Mucosa of gallbladder (tissue), 1 donor: ENCODE results near the gene CHCHD6. TPM values are rescaled to one million over a fixed set of nuclear protein-coding genes. Genes with fewer than 3 reads are reported as not detected.

Source experiments
- DNase-seq: peaks from one replicate; pipeline ENCODE4 v3.0.0-alpha.2; 2020; ENCODE audit warnings: low spot score
- total RNA-seq: library from RNA; stranded (reverse); gene quantifications from one replicate; pipeline ENCODE4 v1.2.1, GENCODE V29; 2021
- donor health status: DM: no; HTN: no; CAD: no.

CHCHD6 gene
- total RNA-seq, 1 donor from 2014 or later = 12.3 TPM

DNA sequence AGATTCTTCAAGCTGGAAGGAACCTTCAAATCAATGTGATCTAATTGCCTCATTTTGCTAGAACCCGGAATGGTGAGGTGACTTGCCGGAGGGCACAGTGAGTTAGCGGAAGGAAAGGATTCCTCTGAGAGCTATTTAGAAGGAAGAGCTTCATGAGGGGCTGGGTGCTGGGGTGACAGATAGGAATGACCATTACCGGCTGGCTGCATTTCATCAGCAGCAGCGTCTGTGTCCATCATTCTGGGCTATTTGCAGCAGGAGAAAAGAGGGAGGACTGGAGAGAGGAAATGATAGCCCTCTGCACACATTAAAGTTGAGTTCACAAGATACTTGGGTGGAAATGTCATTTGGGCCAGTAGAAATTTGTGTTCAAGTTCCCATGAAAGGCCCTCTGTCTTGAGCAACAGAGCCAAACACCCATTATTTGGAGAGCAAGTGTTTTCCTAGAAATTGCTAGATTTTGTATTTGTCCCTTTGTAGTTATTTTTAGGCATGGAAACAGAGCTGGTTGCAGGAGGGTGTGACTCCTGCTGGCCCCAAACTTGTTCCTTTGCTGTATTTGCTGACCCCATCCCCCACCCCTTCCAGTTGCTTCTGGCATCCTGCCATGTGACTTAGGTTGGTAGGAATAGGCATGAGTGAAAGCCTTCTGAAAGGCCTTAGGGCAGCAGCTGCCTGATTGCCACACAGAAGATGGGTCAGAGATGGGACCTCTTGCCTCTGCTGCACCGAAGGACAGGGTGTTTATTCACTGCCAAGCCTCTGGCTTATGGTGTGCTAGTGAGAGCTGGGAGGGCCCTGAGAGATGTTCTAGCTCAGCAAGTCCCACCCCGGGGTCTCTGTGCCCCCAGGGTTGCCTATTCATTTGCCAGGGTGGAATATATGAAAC lies 191.4 kb downstream of the CHCHD6 start:
- no peak for DNase-seq

GRCh38 chr3:126896067-126896441 lies 192.0 kb downstream of the CHCHD6 start:
- no peak for DNase-seq

DNA sequence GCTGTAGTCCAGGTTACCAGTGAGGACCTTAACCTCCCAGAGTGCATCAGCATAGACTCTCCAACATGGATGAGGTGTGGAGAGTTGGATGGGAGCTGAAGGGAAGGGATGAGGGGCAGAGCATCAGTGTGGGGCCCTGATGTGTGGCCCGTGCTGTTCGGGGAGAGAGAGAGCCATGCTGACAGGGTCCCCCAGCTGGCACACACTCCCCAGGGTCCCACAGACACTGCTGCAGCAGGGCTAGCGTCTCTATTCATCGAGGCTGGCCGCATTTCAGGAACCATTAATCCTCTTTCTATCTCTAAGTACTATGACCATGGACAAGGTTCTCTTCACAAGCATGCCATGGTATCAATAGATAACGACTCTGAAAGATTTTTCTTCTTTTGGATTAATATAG lies 192.9 kb downstream of the CHCHD6 start:
- no peak for DNase-seq

GRCh38 chr3:126897943-126898342 lies 193.9 kb downstream of the CHCHD6 start:
- no peak for DNase-seq

DNA sequence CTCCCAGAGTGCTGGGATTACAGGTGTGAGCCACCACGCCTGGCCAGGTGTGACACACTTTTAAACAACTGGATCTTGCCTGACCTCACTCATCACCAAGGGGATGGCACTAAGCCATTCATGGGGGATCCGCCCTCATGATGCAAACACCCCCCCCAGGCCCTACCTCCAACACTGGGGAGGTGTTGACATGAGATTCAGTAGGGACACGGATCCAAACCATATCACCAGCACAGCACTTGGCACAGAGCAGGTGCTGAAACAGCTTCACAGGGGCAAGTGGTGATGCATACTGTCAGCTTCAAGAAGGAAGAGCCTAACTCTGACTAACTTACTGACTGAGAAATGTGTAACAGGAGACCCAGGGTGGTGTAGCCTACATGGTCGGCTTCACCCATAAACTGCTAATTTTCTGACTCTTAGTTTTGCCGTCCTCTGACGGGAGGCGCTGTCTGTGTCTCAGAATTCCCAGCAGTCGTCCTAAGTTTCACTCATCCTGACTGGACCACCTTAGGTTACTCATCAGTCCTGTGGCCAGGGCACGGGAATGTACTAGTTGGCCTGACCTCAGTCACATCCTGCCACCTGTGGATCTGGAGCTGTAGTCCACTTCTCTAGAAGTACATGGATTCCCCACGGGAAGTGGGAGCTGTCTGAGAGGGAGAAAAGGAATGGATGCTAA lies 197.0 kb downstream of the CHCHD6 start:
- no peak for DNase-seq

- DNase-seq = no peak
Observed at GRCh38 chr3:126901631-126902030, 197.6 kb downstream of the CHCHD6 start.

GRCh38 chr3:126903521-126903920 lies 199.5 kb downstream of the CHCHD6 start:
- DNase-seq = peak; percentile 53

- DNase-seq = no peak
Observed at GRCh38 chr3:126907557-126907956, 203.5 kb downstream of the CHCHD6 start.

DNA sequence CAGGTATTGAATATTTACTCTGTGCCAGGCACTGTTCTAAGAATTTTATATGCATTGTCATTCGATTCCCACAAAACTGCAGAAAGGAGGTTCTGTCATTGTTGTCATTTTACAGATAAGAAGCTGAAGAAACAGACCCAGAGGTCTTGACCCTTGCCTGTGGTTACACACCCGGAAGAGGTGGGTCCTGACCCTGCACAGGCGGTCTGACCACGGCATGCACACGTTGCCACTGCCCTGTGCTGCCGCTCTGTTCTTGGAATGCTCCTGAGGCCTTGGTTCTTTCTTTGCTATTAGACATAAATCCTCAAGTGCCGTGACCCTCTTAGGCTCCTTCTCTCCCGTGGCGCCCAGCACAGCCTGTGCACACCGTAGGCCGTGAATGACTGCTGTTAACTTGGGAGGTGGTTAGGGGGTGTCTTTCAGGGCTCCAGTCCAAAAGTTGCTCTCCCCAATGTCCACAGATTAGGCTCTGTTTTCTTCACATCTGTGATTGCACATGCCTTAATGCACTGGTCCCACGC lies 204.8 kb downstream of the CHCHD6 start:
- DNase-seq = no peak

DNA sequence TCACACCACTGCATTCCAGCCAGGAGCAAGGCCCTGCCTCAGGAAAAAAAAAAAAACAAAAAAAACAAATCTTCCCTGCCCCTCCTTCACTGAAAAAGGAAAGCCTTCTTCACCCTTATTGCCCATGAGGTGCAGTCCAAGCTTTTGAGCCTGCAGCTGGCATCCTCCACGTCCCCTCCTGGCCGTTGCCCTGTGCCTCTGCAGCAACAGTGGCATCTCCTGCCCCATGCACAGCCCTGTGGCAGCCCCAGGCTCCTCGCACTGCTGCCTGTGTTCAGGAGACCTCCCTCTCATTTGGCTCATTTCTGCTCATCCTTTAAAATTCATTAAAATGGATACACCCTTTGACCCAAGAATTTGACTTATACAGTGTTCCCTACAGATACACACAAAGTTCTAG lies 206.2 kb downstream of the CHCHD6 start:
- no peak for DNase-seq

DNA sequence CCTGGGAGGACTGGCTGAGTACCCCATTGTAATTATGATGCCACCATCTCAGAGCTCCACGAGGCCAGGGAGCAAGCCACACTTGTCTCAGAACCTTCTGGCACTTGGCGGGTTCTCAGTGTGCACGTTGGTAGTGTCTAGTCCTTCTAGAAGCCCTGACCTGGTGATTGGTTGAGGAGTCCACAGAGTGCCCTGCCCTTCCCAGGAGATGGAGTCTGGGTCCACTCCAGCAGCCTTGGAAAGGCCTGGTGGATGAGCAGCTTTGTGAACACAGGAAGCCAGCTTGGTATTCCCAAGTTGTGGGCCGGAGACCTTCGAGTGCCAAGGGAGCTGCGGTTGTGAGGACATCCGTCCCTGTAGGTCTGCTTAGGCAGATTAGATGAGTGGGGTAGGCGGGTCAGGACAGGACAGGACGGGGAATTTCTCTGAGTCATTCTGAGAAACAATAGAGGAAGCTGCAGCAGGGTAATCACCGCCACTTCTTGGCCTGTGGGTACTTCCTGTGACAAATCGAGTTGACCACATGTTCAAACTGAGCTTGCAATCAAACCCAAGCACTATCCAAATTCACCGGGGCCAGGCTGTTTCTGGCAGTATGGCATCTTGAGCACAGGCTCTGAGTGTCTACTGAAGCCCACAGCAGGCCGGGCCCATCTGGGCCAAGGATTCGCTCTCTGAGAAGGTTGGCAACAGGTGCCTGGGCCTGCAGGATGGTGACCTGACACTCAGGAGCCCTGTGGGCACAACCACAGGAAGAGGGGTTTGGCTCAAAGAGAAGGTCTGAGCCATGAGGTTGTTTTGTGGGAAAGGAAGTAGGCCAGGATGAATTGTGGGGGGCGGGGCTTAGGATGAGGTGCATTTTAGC lies 207.4 kb downstream of the CHCHD6 start:
- DNase-seq = peak; percentile 57

DNA sequence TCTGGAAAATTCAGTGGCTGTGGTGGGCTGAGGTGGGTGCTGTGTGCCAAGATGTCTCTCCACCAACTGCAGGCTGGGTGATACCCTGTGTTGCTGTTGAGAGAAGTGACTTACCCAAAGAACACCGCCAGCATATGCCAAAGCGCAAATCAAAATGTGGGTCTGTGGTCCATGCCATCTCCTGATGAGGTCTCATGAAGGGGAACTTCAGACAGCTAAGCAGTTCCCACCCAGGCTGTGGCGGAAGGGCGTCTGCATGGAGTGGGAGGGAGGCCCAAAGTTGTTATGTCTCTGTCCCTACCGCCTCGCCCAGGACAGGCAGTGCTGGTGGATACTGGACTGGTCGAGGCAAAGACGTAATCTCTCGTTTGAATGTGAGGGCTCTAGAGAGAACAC lies 208.0 kb downstream of the CHCHD6 start:
- no peak for DNase-seq

DNA sequence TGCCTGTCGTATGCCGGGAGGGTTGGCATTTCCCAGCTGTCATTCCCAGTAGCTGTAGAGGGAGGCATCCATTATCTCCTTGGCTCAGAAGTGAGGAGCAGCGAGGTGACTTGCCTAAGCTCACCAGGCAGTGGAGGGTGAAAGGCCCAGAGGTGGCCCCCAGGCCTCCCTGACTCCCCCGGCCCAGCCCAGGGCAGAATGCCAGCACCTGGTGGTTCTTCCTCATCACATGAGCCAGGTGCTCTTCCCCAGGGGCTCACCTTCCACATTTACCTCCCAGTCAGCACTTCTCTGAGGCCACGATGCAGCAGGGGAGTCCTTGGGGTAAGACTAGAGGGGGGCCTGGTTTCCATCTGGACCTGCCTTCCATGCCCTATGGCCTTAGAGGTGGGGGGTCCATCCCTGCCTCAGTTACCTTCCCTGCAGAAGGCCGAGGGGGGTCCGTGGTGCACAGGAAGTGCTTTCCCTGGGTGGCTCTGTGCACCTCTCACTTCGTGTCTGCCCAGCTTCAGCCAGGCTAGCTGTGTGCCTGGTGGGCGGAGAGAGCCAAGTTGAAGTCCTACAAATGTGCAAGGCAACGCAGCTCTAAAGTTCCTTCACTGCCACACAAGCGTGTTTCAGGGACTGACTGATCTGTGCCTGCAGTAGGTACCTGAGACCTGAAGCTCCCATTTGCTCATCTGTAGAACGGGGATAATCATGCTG lies 208.6 kb downstream of the CHCHD6 start:
- no peak for DNase-seq

- no peak for DNase-seq
Observed at GRCh38 chr3:126913524-126913923, 209.5 kb downstream of the CHCHD6 start.

DNA sequence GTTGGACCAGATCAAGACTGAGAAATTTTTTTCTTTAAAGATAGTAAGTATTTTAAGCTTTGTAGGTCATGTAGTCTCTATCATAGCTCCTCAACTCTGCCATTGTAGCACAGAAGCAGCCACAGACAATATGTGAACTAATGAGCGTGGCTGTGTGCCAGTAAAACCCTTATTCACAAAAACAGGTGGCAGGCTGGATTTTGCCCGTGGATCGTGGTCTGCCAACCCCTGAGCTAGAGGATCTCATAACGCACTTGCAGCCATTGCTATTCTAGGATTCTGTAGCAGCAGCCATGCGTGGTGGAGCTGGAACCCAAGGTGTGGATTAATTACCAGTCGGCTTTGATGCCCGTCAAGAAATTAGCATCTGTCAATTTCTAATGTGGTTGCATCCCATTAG lies 210.2 kb downstream of the CHCHD6 start:
- DNase-seq = no peak

GRCh38 chr3:126915015-126915414 lies 211.0 kb downstream of the CHCHD6 start:
- DNase-seq = no peak

- DNase-seq = no peak
Observed at GRCh38 chr3:126916546-126916945, 212.5 kb downstream of the CHCHD6 start.

DNA sequence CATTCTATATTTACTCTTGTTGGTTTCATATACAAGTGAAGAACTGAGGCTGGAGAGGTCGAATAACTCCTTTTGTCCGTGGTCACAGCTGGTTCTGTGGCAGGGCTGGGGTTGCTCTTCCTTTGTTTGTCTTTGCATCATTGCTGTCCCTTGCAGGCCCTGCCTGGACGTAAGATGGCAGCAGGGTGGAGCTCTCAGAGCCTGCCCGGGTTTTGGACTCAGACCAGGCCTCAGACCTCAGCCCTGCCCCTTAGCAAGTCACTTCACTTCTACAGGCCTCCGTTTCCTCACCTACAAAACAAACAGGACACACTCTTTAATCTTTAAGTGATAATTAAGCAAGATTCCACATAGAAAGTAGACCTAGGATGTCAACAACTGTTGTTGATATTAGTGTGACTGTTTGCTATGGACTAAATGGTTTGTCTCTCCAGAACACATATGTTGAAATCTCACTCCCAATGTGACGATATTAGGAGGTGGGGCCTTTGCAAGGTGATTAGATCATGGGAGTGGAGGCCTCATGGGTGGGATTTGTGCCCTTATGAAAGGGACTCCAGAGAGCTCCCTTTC lies 213.3 kb downstream of the CHCHD6 start:
- DNase-seq = no peak

DNA sequence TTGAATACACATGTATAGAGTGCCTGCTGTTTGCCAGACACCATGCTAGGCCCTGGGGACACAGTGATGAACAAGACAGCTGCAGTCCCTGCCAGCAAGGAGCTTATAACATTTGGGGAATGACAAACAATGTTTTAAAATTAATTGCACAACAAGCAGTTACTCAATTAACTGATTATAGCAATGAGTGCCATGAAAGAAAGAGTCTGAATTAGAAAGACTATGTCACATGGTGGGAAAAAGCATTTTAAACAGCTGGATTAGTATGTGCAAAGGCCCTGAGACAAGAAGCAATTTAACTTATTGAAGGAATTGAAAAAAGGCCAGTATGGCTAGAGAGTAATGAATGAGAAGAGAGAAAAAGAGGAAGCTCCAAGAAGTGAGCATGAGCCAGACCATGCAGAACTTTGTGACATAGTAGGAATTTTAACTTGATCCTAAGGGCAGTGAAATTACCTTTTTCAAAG lies 214.3 kb downstream of the CHCHD6 start:
- DNase-seq = no peak

DNA sequence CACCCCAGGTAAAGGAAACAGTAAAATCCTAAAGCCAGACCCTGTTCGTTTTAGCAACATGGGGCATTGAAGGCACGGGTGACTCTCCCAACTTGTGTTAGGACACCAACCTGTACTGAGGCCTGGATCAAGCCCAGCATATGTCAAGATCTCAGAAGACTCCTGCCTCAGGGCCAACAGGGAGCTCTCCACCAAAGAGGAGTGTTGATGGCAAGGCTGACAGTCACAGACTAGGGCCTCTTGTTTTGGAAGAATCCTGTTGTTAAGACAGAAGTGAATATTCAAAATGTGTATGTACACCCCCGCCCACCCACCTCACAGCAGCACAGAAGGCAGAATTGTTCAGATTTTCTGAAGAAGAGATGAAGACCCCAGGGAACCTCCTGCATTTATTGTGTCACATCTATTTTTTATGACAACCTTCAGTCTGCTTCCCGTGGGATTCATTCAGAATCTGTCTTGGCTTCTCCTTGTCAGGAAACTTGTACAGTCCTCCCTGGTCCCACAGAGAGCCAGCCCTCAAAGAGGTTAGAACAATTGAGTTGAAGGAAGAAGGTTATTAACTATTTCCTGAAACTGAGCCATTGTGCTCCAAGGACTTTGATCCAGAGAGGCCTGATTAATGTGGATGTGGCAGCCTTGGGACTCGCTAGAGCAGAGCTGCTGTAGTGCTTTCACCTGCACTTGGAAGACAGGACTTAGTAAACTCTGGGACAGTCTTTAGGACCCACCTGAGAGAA lies 217.2 kb downstream of the CHCHD6 start:
- peak; percentile 34 for DNase-seq
